A549 (cell line): ENCODE measurements around the gene SGSM2. TPM values are rescaled to one million over a fixed set of nuclear protein-coding genes. Genes with fewer than 3 reads are reported as not detected.

Source experiments
- ATAC-seq, 2 experiments: fragments of 200-7000 bp in 1 of 2; fragments of >200 bp in 1 of 2; cut with Nextera tagmentation in 1 of 2; cut with Tn5 transposase in 1 of 2; 3 replicates each; pipeline versions ENCODE4 v1.8.0 to v1.9.1; 2018 to 2020; ENCODE audit warnings: mild to moderate bottlenecking in 1 of 2, moderate library complexity in 1 of 2
- CTCF ChIA-PET: fragments of 300-600 bp; sonication (Branson Sonifier 250); formaldehyde crosslinking; extraction: SDS; loops from one replicate; lab custom pipeline; 2021; ENCODE audit warnings: antibody characterized with exemption, inconsistent platforms; lab: Yijun Ruan, JAX
- POLR2A ChIA-PET: fragments of 350-600 bp; formaldehyde crosslinking; extraction: SDS; loops from one replicate; lab custom pipeline; 2021; ENCODE audit warnings: antibody characterized with exemption, inconsistent platforms; lab: Yijun Ruan, JAX
- DNase-seq, 2 experiments: peaks; one replicate each; pipeline versions ENCODE4 v3.0.0 to v3.0.0-alpha.2; 2011 to 2016; ENCODE audit warnings: low read depth in 1 of 2, low spot score in 1 of 2
- FAIRE-seq: peaks from 2 replicates; lab custom pipeline; 2011; peaks lifted over from hg19 to GRCh38; lab: Jason Lieb, UNC
- H3K27ac ChIP-seq, 2 experiments: fragments of >200 bp; sonication (Bioruptor Twin); formaldehyde crosslinking; 3 replicates each; pipeline ENCODE4 v1.5.1; 2016 to 2017
- H3K4me1 ChIP-seq: fragments of >200 bp; sonication (Bioruptor Twin); formaldehyde crosslinking; 3 replicates; pipeline ENCODE4 v1.6.1; 2016
- H3K4me2 ChIP-seq: fragments of >200 bp; sonication (Bioruptor Twin); formaldehyde crosslinking; 3 replicates; pipeline ENCODE4 v1.6.1; 2016
- H3K4me3 ChIP-seq: fragments of >200 bp; sonication (Bioruptor Twin); formaldehyde crosslinking; 3 replicates; pipeline ENCODE4 v1.5.1; 2016
- H3K9me3 ChIP-seq: fragments of >200 bp; sonication (Bioruptor Twin); formaldehyde crosslinking; 3 replicates; pipeline ENCODE4 v1.6.1; 2016
- ATOH8 ChIP-seq: fragments of 250-450 bp; sonication (Bioruptor Pico); IDR thresholded peaks from 2 replicates; pipeline ENCODE4 v1.5.0; 2020; ENCODE audit warnings: low read depth, mild to moderate bottlenecking, moderate library complexity
- EHF ChIP-seq: fragments of 250-450 bp; sonication (Bioruptor Pico); IDR thresholded peaks from 2 replicates; pipeline ENCODE4 v1.5.0; 2020; ENCODE audit warnings: mild to moderate bottlenecking
- ELK1 ChIP-seq: fragments of 150-350 bp; IDR thresholded peaks from 2 replicates; pipeline ENCODE4 v1.6.1; 2014; ENCODE audit warnings: low read depth, mild to moderate bottlenecking, low read length
- FOSB ChIP-seq: fragments of 250-450 bp; sonication (Bioruptor Pico); IDR thresholded peaks from 2 replicates; pipeline ENCODE4 v1.5.0; 2020; ENCODE audit warnings: mild to moderate bottlenecking, moderate library complexity
- FOSL2 ChIP-seq, 2 experiments: fragments of 450-650 bp in 1 of 2; fragments of >200 bp in 1 of 2; sonication (Bioruptor Twin) in 1 of 2; formaldehyde crosslinking; IDR thresholded peaks; 2 replicates each; pipeline versions ENCODE4 v1.5.0 to v1.6.1; 2016 to 2020; ENCODE audit warnings: mild to moderate bottlenecking in 1 of 2, moderate library complexity in 1 of 2
- HOXB13 ChIP-seq: fragments of 250-450 bp; sonication (Bioruptor Pico); IDR thresholded peaks from 2 replicates; pipeline ENCODE4 v1.5.0; 2020; ENCODE audit warnings: low read depth, mild to moderate bottlenecking, moderate library complexity
- JUN ChIP-seq, 2 experiments: fragments of >200 bp; sonication (Bioruptor Twin); formaldehyde crosslinking; IDR thresholded peaks; 2 replicates in 1 of 2; 3 replicates in 1 of 2; pipeline ENCODE4 v1.6.1; 2016 to 2017
- JUNB ChIP-seq: fragments of >200 bp; sonication (Bioruptor Twin); formaldehyde crosslinking; IDR thresholded peaks from 2 replicates; pipeline ENCODE4 v1.6.1; 2016
- KDM5A ChIP-seq: fragments of 200-600 bp; sonication (generic); IDR thresholded peaks from 2 replicates; pipeline ENCODE4 v1.6.1; 2016; ENCODE audit warnings: antibody characterized with exemption, mild to moderate bottlenecking
- NR3C1 ChIP-seq: fragments of >200 bp; sonication (Bioruptor Twin); formaldehyde crosslinking; IDR thresholded peaks from 3 replicates; pipeline ENCODE4 v1.6.1; 2017
- PHF8 ChIP-seq: fragments of 200-600 bp; sonication (generic); IDR thresholded peaks from 2 replicates; pipeline ENCODE4 v1.6.1; 2016; ENCODE audit warnings: low read depth, mild to moderate bottlenecking, antibody characterized with exemption, moderate library complexity, borderline replicate concordance
- POLR2AphosphoS2 ChIP-seq: conservative IDR thresholded peaks from 2 replicates; pipeline ENCODE4 v1.6.1; 2012; ENCODE audit warnings: low read length, improper control_type of control experiment, inconsistent platforms
- RAD21 ChIP-seq, 2 experiments: fragments of >200 bp in 1 of 2; sonication (Bioruptor Twin) in 1 of 2; formaldehyde crosslinking in 1 of 2; IDR thresholded peaks in 1 of 2; conservative IDR thresholded peaks in 1 of 2; 2 replicates in 1 of 2; 3 replicates in 1 of 2; pipeline ENCODE4 v1.6.1; 2012 to 2018; ENCODE audit warnings: inconsistent platforms in 1 of 2
- RARB ChIP-seq: fragments of 250-450 bp; sonication (Bioruptor Pico); IDR thresholded peaks from 2 replicates; pipeline ENCODE4 v1.8.0; 2021; ENCODE audit warnings: mild to moderate bottlenecking, moderate library complexity
- REST ChIP-seq: fragments of 200-600 bp; sonication (generic); IDR thresholded peaks from 2 replicates; pipeline ENCODE4 v1.6.1; 2016; ENCODE audit warnings: antibody characterized with exemption, mild to moderate bottlenecking, moderate library complexity
- RFX5 ChIP-seq: fragments of 450-650 bp; IDR thresholded peaks from 2 replicates; pipeline ENCODE4 v1.7.1; 2014; ENCODE audit warnings: antibody characterized with exemption, mild to moderate bottlenecking, moderate library complexity
- SREBF2 ChIP-seq: fragments of 450-650 bp; IDR thresholded peaks from 2 replicates; pipeline ENCODE4 v1.6.1; 2014; ENCODE audit warnings: mild to moderate bottlenecking, moderate library complexity
- ZFP36 ChIP-seq: fragments of 450-650 bp; IDR thresholded peaks from 2 replicates; pipeline ENCODE4 v1.6.1; 2014; ENCODE audit warnings: borderline replicate concordance; ENCODE audit not compliant: partially characterized antibody
- ZNF302 ChIP-seq: fragments of 250-450 bp; sonication (Bioruptor Pico); IDR thresholded peaks from 2 replicates; pipeline ENCODE4 v1.9.0; 2021; ENCODE audit warnings: inconsistent platforms, mild to moderate bottlenecking, moderate library complexity
- WGBS: methylation state at CpG from one replicate; pipeline ENCODE4 v1.1.6; 2017; ENCODE audit errors: missing lambda C conversion rate; 5-methylcytosine and 5-hydroxymethylcytosine counted together
- polyA plus RNA-seq, 4 experiments: library from polyadenylated mRNA; depleted of rRNA in 3 of 4; stranded (reverse); fragments of >200 nt; fragmentation: RNase III in 1 of 4; extraction: RNeasy Plus Mini Kit Qiagen cat#74134 plus additional on column Dnase treatment in 1 of 4; gene quantifications; 2 replicates in 3 of 4; 3 replicates in 1 of 4; pipeline ENCODE4 v1.2.3, GENCODE V29; 2011 to 2017

SGSM2 gene
- polyA plus RNA-seq, 2 of the 4 experiments (the other 2 are of a cell fraction) = 24.9 to 53.3 TPM

GRCh38 chr17:2384439-2385127, 47.3 kb downstream of the SGSM2 start:
- ATAC-seq = no peak
- CTCF ChIA-PET = interaction anchor here (0.9 to 24.9 kb wide), 7 partner anchors 8 to 32 kb away, joined by 3 to 1099 read pairs (median 48); partner anchors contain the start of gene MNT
- Histone ChIP-seq H3K27ac (no peak overlapping the region), H3K9me3 (no peaks in the 10 kb centered on the region), H3K4me1 (peaks cover 9% of the 10 kb centered on the region; the same call in 2 of the 3 replicates), H3K4me3 (no peak overlapping the region), H3K4me2 (no peak overlapping the region)
- FAIRE-seq = no peak
- POLR2A ChIA-PET = no interaction called here
- no peak for DNase-seq
- no peak for TF ChIP-seq ELK1
- no peak for TF ChIP-seq ZNF302 (CRISPR knock-in tag)
- 90% methylated on average over 22 of the region's 22 CpGs for WGBS

GRCh38 chr17:2385240-2386210, 48.2 kb downstream of the SGSM2 start:
- POLR2A ChIA-PET = no interaction called here
- Histone ChIP-seq H3K4me2 (no peak overlapping the region), H3K4me1 (peaks cover 9% of the 10 kb centered on the region; the same call in 2 of the 3 replicates), H3K27ac (peak overlapping the region in 1 of 2 experiments; percentile 23; a peak in 1 of 6 replicates), H3K9me3 (no peaks in the 10 kb centered on the region), H3K4me3 (no peak overlapping the region)
- no peak for FAIRE-seq
- DNase-seq = no peak
- 84% methylated on average over 17 of the region's 18 CpGs for WGBS
- ATAC-seq = peak in 1 of 2 experiments; percentile 2; a peak in 2 of 6 replicates
- TF ChIP-seq SREBF2 (no peak), PHF8 (no peak), KDM5A (no peak)
- CTCF ChIA-PET = interaction anchor here (0.9 to 24.9 kb wide), 6 partner anchors 8 to 33 kb away, joined by 3 to 1099 read pairs (median 8); partner anchors contain the start of gene MNT

- POLR2A ChIA-PET = no interaction called here
- CTCF ChIA-PET = interaction anchor here (2.8 to 24.9 kb wide), 3 partner anchors 22 to 33 kb away, joined by 12 to 1099 read pairs (median 255); partner anchors contain the start of gene MNT
- DNase-seq = peak in 1 of 2 experiments; percentile 42
- no peak overlapping the region for H3K4me2 ChIP-seq
- no peak for FAIRE-seq
- no peaks in the 10 kb centered on the region for H3K9me3 ChIP-seq
- H3K4me3 ChIP-seq = no peak overlapping the region
- H3K4me1 ChIP-seq = peaks cover 11% of the 10 kb centered on the region
- no peak for ATAC-seq
- TF ChIP-seq RFX5 (no peak), KDM5A (no peak), POLR2AphosphoS2 (no peak), ZFP36 (no peak), NR3C1 (no peak), FOSB (CRISPR knock-in tag) (no peak), JUN (IDR thresholded peaks at IDR 0.05) (no peak), HOXB13 (CRISPR knock-in tag) (no peak), JUNB (no peak), EHF (CRISPR knock-in tag) (no peak), RAD21 (conservative IDR thresholded peaks at IDR 0.05 in 1 of 2, IDR thresholded peaks at IDR 0.05 in 1 of 2) (no peak), FOSL2 (IDR thresholded peaks at IDR 0.05) (no peak), FOSL2 (CRISPR knock-in tag; IDR thresholded peaks at IDR 0.05) (no peak), RARB (CRISPR knock-in tag) (no peak), REST (no peak), ATOH8 (no peak)
- 86% methylated on average over 14 of the region's 22 CpGs for WGBS
- H3K27ac ChIP-seq = no peak overlapping the region
Observed at GRCh38 chr17:2386400-2387085, 49.2 kb downstream of the SGSM2 start.
